Activated T-cell treated with anti-CD3 and anti-CD28 coated beads, Interleukin-2, amount 50 U/mL, for 48 hours (primary cell): ENCODE data around the gene GORASP2.

ENCODE experiments used
- DNase-seq, 2 experiments: peaks; one replicate each; pipeline ENCODE4 v3.0.0-alpha.2; 2020

Gene GORASP2

GRCh38 chr2:170924969-170925368, 4.1 kb upstream of the GORASP2 start:
- DNase-seq = no peak

GRCh38 chr2:170925923-170926322, 3.1 kb upstream of the GORASP2 start:
- no peak for DNase-seq

- DNase-seq = no peak
Observed at GRCh38 chr2:170926743-170927297, 2.2 kb upstream of the GORASP2 start.

- peak; percentile 42 to 46 for DNase-seq
Observed at GRCh38 chr2:170928036-170928823, 823 bp upstream of the GORASP2 start.

- DNase-seq = peak; percentile 69 to 70
Observed at GRCh38 chr2:170929686-170930050, 615 bp downstream of the GORASP2 start.

- DNase-seq = peak; percentile 68 to 71
Observed at GRCh38 chr2:170930131-170930990, 1.3 kb downstream of the GORASP2 start.

DNA sequence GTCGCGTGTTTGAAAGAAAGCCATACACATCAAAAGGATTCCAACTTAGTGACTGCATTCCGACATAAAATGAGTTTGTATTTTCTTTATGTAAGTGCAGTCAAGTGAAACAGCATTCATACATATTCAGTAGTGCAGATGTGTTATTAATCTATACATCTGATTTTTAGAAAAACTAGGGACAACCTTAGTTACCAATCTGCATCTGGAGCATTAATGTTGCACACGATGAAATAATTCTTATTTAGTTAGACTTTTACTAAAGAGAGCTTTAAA, 1.9 kb downstream of the GORASP2 start:
- no peak for DNase-seq

DNA sequence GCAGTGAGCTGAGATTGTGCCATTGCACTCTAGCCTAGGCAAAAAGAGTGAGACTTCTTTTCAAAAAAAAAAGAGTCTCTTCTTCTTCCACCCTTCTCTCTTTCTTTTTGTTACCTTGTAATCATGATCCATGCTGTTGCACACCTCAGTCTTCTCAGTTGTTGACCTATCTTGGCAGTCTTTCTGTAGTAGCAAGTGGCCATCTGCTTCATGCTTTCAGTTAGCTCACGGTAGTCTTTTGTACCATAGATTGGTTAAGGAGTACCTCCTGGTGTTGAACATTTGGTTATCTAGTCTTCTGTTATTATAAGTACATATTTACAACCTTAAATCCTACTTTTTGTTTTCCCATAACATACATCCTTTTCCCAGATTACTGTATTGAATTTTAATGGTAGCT, 3.1 kb downstream of the GORASP2 start:
- no peak for DNase-seq

DNA sequence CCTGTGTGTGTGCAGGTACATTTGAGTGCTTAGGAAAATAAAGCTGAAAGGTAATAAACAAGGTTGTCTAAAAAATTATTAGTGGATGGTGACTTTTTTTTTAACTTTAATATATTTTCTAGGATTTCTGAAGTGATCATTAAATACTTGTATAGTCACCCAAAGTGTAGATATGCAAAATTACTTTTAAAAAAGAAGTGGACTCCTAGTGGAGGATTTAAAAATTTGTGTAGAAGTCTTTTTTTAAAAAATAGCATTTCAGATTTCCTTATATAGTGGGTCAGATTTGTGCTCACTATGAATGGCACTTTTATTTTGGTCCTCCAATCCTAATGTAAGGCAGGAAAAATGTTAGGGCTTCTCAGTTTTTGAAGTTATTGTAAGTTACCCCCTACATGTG, 3.9 kb downstream of the GORASP2 start:
- no peak for DNase-seq

GRCh38 chr2:170937709-170938379, 8.8 kb downstream of the GORASP2 start:
- no peak for DNase-seq

- DNase-seq = no peak
Observed at GRCh38 chr2:170940066-170940465, 11.0 kb downstream of the GORASP2 start.

- no peak for DNase-seq
Observed at GRCh38 chr2:170942615-170943014, 13.6 kb downstream of the GORASP2 start.

GRCh38 chr2:170943041-170943440, 14.0 kb downstream of the GORASP2 start:
- no peak for DNase-seq

- DNase-seq = no peak
Observed at GRCh38 chr2:170943596-170943995, 14.5 kb downstream of the GORASP2 start.

- no peak for DNase-seq
Observed at GRCh38 chr2:170944545-170944944, 15.5 kb downstream of the GORASP2 start.

DNA sequence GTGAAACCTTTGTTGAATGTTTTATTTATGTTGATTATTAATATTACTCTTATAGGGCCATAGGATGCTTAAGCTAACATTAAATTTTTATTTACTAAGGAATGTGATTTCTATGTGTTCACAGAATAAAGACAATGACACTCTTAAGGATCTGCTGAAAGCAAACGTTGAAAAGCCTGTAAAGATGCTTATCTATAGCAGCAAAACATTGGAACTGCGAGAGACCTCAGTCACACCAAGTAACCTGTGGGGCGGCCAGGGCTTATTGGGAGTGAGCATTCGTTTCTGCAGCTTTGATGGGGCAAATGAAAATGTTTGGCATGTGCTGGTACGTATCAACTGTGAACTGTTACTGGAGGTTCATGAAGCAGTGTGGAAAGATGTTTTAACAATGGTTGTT, 20.4 kb downstream of the GORASP2 start:
- DNase-seq = no peak

DNA sequence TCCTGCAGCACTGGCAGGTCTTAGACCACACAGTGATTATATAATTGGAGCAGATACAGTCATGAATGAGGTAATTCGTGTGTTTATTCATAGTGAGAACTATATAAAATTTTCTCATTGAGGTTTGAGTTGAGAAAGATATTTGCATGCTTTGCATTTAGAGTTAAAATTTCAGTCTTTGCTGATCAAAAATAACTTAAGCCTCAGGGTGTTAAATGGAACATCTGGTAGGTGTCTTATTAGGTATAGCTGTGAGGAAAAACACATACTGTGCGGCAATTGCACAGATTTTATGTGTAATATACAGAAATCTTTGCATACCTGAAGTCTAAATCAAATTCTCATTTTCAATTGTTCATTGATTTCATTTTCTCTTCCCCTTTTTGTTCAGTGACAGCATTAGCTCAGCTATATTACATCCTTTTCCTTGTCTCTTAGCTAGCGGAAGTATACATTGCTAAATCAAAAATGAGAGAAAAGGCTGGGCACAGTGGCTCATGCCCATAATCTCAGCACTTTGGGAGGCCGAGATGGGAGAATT, 21.2 kb downstream of the GORASP2 start:
- DNase-seq = no peak

GRCh38 chr2:170953941-170954340, 24.9 kb downstream of the GORASP2 start:
- DNase-seq = no peak

- DNase-seq = no peak
Observed at GRCh38 chr2:170963386-170963785, 34.3 kb downstream of the GORASP2 start.

- DNase-seq = no peak
Observed at GRCh38 chr2:170965446-170966225, 36.6 kb downstream of the GORASP2 start.

DNA sequence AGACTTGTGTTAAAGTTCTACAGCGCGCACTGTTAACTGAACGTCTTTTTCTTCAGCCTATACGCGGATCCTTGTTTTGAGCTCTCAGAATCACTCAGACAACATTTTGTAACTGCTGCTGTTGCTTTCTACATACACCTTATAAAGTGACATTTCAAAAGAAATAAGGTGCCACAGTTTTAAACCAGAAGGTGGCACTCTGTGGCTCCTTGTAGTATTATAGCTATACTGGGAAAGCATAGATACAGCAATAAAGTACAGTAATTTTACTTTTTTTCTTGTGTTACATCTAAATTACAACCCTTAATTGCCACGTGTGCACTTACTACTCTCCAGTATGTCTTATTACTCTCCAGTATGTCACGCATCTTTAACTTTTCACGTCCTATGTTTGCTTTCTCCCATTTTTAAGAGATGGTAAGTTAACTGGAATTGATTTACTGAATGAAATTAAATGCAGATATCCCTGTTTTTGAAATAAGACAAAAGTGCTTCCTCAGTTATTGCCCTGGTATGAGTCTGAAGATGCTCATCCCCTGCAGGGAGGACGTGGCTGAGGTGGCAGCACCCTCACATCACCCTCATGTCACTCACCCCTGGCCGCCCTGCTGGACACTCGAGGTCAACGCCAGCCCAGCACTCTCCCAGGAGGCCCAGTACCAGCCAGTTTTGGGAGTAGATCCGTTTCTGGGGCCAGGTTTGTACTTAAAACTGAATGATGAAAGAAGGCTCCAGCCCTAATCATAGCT, 37.8 kb downstream of the GORASP2 start:
- DNase-seq = no peak

- no peak for DNase-seq
Observed at GRCh38 chr2:170967553-170967952, 38.5 kb downstream of the GORASP2 start.
